ENCODE data around the gene HOXD10. TPM values are rescaled to one million over a fixed set of nuclear protein-coding genes. Genes with fewer than 3 reads are reported as not detected.

Gene HOXD10
- total RNA-seq, 1 donor from 2014 or later, result not detected

- peaks cover 4% of the 10 kb centered on the region for H3K4me1 Mint-ChIP-seq
These were observed 21.9 kb downstream of the HOXD10 start for GRCh38 chr2:176138526-176138922.

GRCh38 chr2:176138923-176139660 is 22.5 kb downstream of the HOXD10 start:
- no peak overlapping the region for H3K4me3 ChIP-seq
- peaks cover 44% of the 10 kb centered on the region for H4K20me1 ChIP-seq (ENCODE audit: low read depth)
- peak; percentile 63 for TF ChIP-seq EZH2 (IDR thresholded peaks at IDR 0.05)
- TF ChIP-seq EZH2phosphoT487 (IDR thresholded peaks at IDR 0.05), result no peak
- H2AFZ ChIP-seq (replicated peaks), result no peak overlapping the region
- H3K36me3 ChIP-seq, result no peaks in the 10 kb centered on the region
- no peaks in the 10 kb centered on the region for H3F3A ChIP-seq (ENCODE audit: low read depth)
- H3K9ac ChIP-seq, result no peak overlapping the region
- peaks cover 100% of the 10 kb centered on the region for H3K27me3 ChIP-seq
- H3K4me1 ChIP-seq, result no peaks in the 10 kb centered on the region
- H3K36me3 Mint-ChIP-seq, result no peaks in the 10 kb centered on the region
- no peak for DNase-seq (ENCODE audit: low spot score)
- no peak overlapping the region for H3K27ac Mint-ChIP-seq
- H3K27me3 Mint-ChIP-seq (ENCODE audit: insufficient read depth, low read depth), result peaks cover 79% of the 10 kb centered on the region
- no peak overlapping the region for H3K27ac ChIP-seq
- peaks cover 12% of the 10 kb centered on the region for H3K9me3 Mint-ChIP-seq
- no peak overlapping the region for H3K4me2 ChIP-seq
- H3K9me3 ChIP-seq (ENCODE audit: low read depth), result no peaks in the 10 kb centered on the region
- no peak overlapping the region for H3K4me3 Mint-ChIP-seq
- H3K79me2 ChIP-seq (ENCODE audit: low read depth), result no peaks in the 10 kb centered on the region
- peaks cover 4% of the 10 kb centered on the region for H3K4me1 Mint-ChIP-seq

More at GRCh38 chr2:176138526-176138922, 21.9 kb downstream of the HOXD10 start:
- no peak overlapping the region for H3K4me3 ChIP-seq
- Mint-ChIP-seq H3K36me3 (no peaks in the 10 kb centered on the region), H3K27ac (no peak overlapping the region), H3K4me3 (no peak overlapping the region), H3K9me3 (peaks cover 12% of the 10 kb centered on the region), H3K27me3 (ENCODE audit: insufficient read depth, low read depth) (peaks cover 80% of the 10 kb centered on the region)
- no peaks in the 10 kb centered on the region for H3K79me2 ChIP-seq (ENCODE audit: low read depth)
- no peak overlapping the region for H2AFZ ChIP-seq (replicated peaks)
- no peak overlapping the region for H3K9ac ChIP-seq
- H3K36me3 ChIP-seq, result no peaks in the 10 kb centered on the region
- TF ChIP-seq EZH2phosphoT487 (IDR thresholded peaks at IDR 0.05), result no peak
- TF ChIP-seq CTCF (IDR thresholded peaks at IDR 0.05), result no peak
- TF ChIP-seq EZH2 (IDR thresholded peaks at IDR 0.05), result peak; percentile 51
- H3K27ac ChIP-seq, result no peak overlapping the region
- no peak overlapping the region for H3K4me2 ChIP-seq
- H3F3A ChIP-seq (ENCODE audit: low read depth), result no peaks in the 10 kb centered on the region
- H3K9me3 ChIP-seq (ENCODE audit: low read depth), result no peaks in the 10 kb centered on the region
- peaks cover 100% of the 10 kb centered on the region for H3K27me3 ChIP-seq
- peaks cover 49% of the 10 kb centered on the region for H4K20me1 ChIP-seq (ENCODE audit: low read depth)
- DNase-seq (ENCODE audit: low spot score), result no peak
- no peaks in the 10 kb centered on the region for H3K4me1 ChIP-seq

- DNase-seq (ENCODE audit: low spot score), result no peak
- TF ChIP-seq CTCF (IDR thresholded peaks at IDR 0.05) (no peak), EZH2 (IDR thresholded peaks at IDR 0.05) (no peak), EZH2phosphoT487 (IDR thresholded peaks at IDR 0.05) (no peak)
- H3K9me3 ChIP-seq (ENCODE audit: low read depth), result no peaks in the 10 kb centered on the region
- no peaks in the 10 kb centered on the region for H3F3A ChIP-seq (ENCODE audit: low read depth)
- H3K27me3 ChIP-seq, result peaks cover 100% of the 10 kb centered on the region
- H3K27ac Mint-ChIP-seq, result no peak overlapping the region
- H3K4me2 ChIP-seq, result peak overlapping the region; percentile 73
- H3K4me3 ChIP-seq, result peak overlapping the region; percentile 51
- no peak overlapping the region for H3K9ac ChIP-seq
- peak overlapping the region; percentile 81 for H2AFZ ChIP-seq (replicated peaks)
- H3K9me3 Mint-ChIP-seq, result peaks cover 12% of the 10 kb centered on the region
- no peak overlapping the region for H3K27ac ChIP-seq
- H3K4me1 ChIP-seq, result no peaks in the 10 kb centered on the region
- H3K4me3 Mint-ChIP-seq, result no peak overlapping the region
- no peaks in the 10 kb centered on the region for H3K36me3 ChIP-seq
- H3K4me1 Mint-ChIP-seq, result peaks cover 4% of the 10 kb centered on the region
- H4K20me1 ChIP-seq (ENCODE audit: low read depth), result peaks cover 36% of the 10 kb centered on the region
- no peaks in the 10 kb centered on the region for H3K36me3 Mint-ChIP-seq
- peaks cover 76% of the 10 kb centered on the region for H3K27me3 Mint-ChIP-seq (ENCODE audit: insufficient read depth, low read depth)
- no peaks in the 10 kb centered on the region for H3K79me2 ChIP-seq (ENCODE audit: low read depth)
These were observed 23.3 kb downstream of the HOXD10 start for GRCh38 chr2:176139661-176140512.
